Keratinocyte (primary cell): ENCODE measurements around the gene LDLRAD4. TPM values are rescaled to one million over a fixed set of nuclear protein-coding genes. Genes with fewer than 3 reads are reported as not detected.

Experiments used
- DNase-seq: peaks from one replicate; pipeline ENCODE4 v3.0.0-alpha.2; 2011; ENCODE audit warnings: low read depth, missing footprints, low spot score
- FAIRE-seq: peaks from 2 replicates; lab custom pipeline; 2011; peaks lifted over from hg19 to GRCh38; lab: Jason Lieb, UNC
- H2AFZ ChIP-seq: 2 replicates; pipeline ENCODE4 v1.6.0; 2012; ENCODE audit warnings: low read length, control low read depth, inconsistent platforms; ENCODE audit not compliant: control insufficient read depth
- H3K27ac ChIP-seq: 2 replicates; pipeline ENCODE4 v1.5.1; 2011; ENCODE audit warnings: low read length; ENCODE audit not compliant: control insufficient read depth, insufficient read depth
- H3K27me3 ChIP-seq: 3 replicates; pipeline ENCODE4 v1.6.0; 2011; ENCODE audit warnings: low read length; ENCODE audit not compliant: control insufficient read depth, insufficient read depth; ENCODE audit errors: extremely low read depth
- H3K36me3 ChIP-seq, 2 experiments: 2 replicates in 1 of 2; 3 replicates in 1 of 2; pipeline ENCODE4 v1.5.1; 2011; ENCODE audit warnings: low read length in 2 of 2, mild to moderate bottlenecking in 1 of 2; ENCODE audit not compliant: control insufficient read depth in 2 of 2, insufficient read depth in 2 of 2; ENCODE audit errors: extremely low read depth in 1 of 2
- H3K4me1 ChIP-seq: 3 replicates; pipeline ENCODE4 v1.5.1; 2011; ENCODE audit warnings: low read length; ENCODE audit not compliant: control insufficient read depth, insufficient read depth; ENCODE audit errors: extremely low read depth
- H3K4me2 ChIP-seq: 3 replicates; pipeline ENCODE4 v1.6.0; 2011; ENCODE audit warnings: low read depth, low read length; ENCODE audit not compliant: control insufficient read depth, insufficient read depth; ENCODE audit errors: extremely low read depth
- H3K4me3 ChIP-seq, 3 experiments: fragments of 200-600 bp in 1 of 3; sonication (generic) in 1 of 3; 2 replicates in 2 of 3; 3 replicates in 1 of 3; pipeline ENCODE4 v1.5.1; 2011 to 2016; ENCODE audit warnings: low read length in 3 of 3, mild to moderate bottlenecking in 3 of 3, control low read depth in 2 of 3, inconsistent platforms in 1 of 3, low read depth in 1 of 3, mixed read lengths in 1 of 3, mixed run types in 1 of 3, moderate library complexity in 1 of 3; ENCODE audit not compliant: control insufficient read depth in 2 of 3, insufficient read depth in 2 of 3; ENCODE audit errors: extremely low read depth in 1 of 3
- H3K79me2 ChIP-seq: 2 replicates; pipeline ENCODE4 v1.6.0; 2012; ENCODE audit warnings: low read length; ENCODE audit not compliant: control insufficient read depth, insufficient read depth
- H3K9ac ChIP-seq: 3 replicates; pipeline ENCODE4 v1.6.0; 2011; ENCODE audit warnings: low read length; ENCODE audit not compliant: control insufficient read depth, insufficient read depth; ENCODE audit errors: extremely low read depth
- H3K9me1 ChIP-seq: 3 replicates; pipeline ENCODE4 v1.6.0; 2011; ENCODE audit warnings: low read length; ENCODE audit not compliant: control insufficient read depth, insufficient read depth; ENCODE audit errors: extremely low read depth
- H3K9me3 ChIP-seq: 2 replicates; pipeline ENCODE4 v1.5.1; 2012; ENCODE audit warnings: low read depth, low read length; ENCODE audit not compliant: control insufficient read depth
- H4K20me1 ChIP-seq: 3 replicates; pipeline ENCODE4 v1.6.0; 2011; ENCODE audit warnings: low read length; ENCODE audit not compliant: control insufficient read depth, insufficient read depth; ENCODE audit errors: extremely low read depth
- CTCF ChIP-seq, 3 experiments: IDR thresholded peaks in 1 of 3; conservative IDR thresholded peaks in 1 of 3; optimal IDR thresholded peaks in 1 of 3; 2 replicates in 2 of 3; 3 replicates in 1 of 3; pipeline versions ENCODE3 to v1.5.1; 2011; ENCODE audit warnings: low read length in 3 of 3, mild to moderate bottlenecking in 3 of 3, moderate library complexity in 2 of 3, control low read depth in 1 of 3, inconsistent platforms in 1 of 3; ENCODE audit not compliant: insufficient read depth in 2 of 3; ENCODE audit errors: extremely low read depth in 1 of 3
- EZH2 ChIP-seq: IDR thresholded peaks from one replicate; pipeline ENCODE4 v1.6.1; 2012; ENCODE audit warnings: inconsistent platforms, mild to moderate bottlenecking, low read length, moderate library complexity
- dilution Hi-C: fragments of 300-500 bp; cut with MboI; formaldehyde crosslinking; loops from one replicate; pipeline ENCODE4 v1.7.0; 2020; ENCODE audit warnings: low sequenced_read_pairs; ENCODE audit not compliant: extremely low pct_ligation_motif_present
- polyA plus RNA-seq, 5 experiments: library from polyadenylated mRNA; depleted of rRNA in 3 of 5; stranded (reverse) in 3 of 5; stranded (forward) in 1 of 5; unstranded in 1 of 5; fragments of >200 nt; gene quantifications; 1 replicate in 1 of 5; 2 replicates in 3 of 5; 3 replicates in 1 of 5; pipeline versions ENCODE4 v1.2.1 to v1.2.3, GENCODE V29; 2011 to 2012; ENCODE audit warnings: missing spikeins in 2 of 5, low read depth in 1 of 5, low replicate concordance in 1 of 5

LDLRAD4 gene
- polyA plus RNA-seq, 1 donor (not counting 4 experiments of a cell fraction or from before 2014, with no cell fraction given) = not detected

GRCh38 chr18:13214609-13215008 is 4.0 kb upstream of the LDLRAD4 start:
- FAIRE-seq (no peak), DNase-seq (no peak)
- Histone ChIP-seq H4K20me1 (no peaks in the 10 kb centered on the region), H2AFZ (no peak overlapping the region), H3K9ac (no peak overlapping the region), H3K36me3 (no peaks in the 10 kb centered on the region), H3K4me3 (no peak overlapping the region), H3K4me1 (no peaks in the 10 kb centered on the region), H3K9me1 (no peaks in the 10 kb centered on the region), H3K9me3 (no peaks in the 10 kb centered on the region), H3K27me3 (peaks cover 45% of the 10 kb centered on the region), H3K27ac (no peak overlapping the region), H3K79me2 (no peaks in the 10 kb centered on the region), H3K4me2 (no peak overlapping the region)
- TF ChIP-seq EZH2 (no peak), CTCF (optimal IDR thresholded peaks at IDR 0.05 in 1 of 3, IDR thresholded peaks at IDR 0.05 in 1 of 3, conservative IDR thresholded peaks at IDR 0.05 in 1 of 3; ENCODE audit: extremely low read depth in 1 of 3, insufficient read depth in 2 of 3, low read length in 3 of 3) (no peak)
- dilution Hi-C loops = loop anchor here (25.0 kb wide), 1 partner anchor 423 kb away; no protein-coding TSS in a partner anchor

GRCh38 chr18:13216092-13216582 is 2.4 kb upstream of the LDLRAD4 start:
- Histone ChIP-seq H3K79me2 (no peaks in the 10 kb centered on the region), H3K27me3 (peaks cover 54% of the 10 kb centered on the region), H3K9me1 (no peaks in the 10 kb centered on the region), H3K4me2 (no peak overlapping the region), H3K9ac (no peak overlapping the region), H3K9me3 (no peaks in the 10 kb centered on the region), H3K36me3 (no peaks in the 10 kb centered on the region), H2AFZ (no peak overlapping the region), H3K4me3 (no peak overlapping the region), H3K4me1 (no peaks in the 10 kb centered on the region), H4K20me1 (no peaks in the 10 kb centered on the region), H3K27ac (no peak overlapping the region)
- FAIRE-seq = no peak
- dilution Hi-C loops = loop anchor here (25.0 kb wide), 1 partner anchor 421 kb away; no protein-coding TSS in a partner anchor
- TF ChIP-seq EZH2 (no peak), CTCF (optimal IDR thresholded peaks at IDR 0.05 in 1 of 3, IDR thresholded peaks at IDR 0.05 in 1 of 3, conservative IDR thresholded peaks at IDR 0.05 in 1 of 3; ENCODE audit: extremely low read depth in 1 of 3, insufficient read depth in 2 of 3, low read length in 3 of 3) (peak; percentile 40 to 87 (median 73))
- DNase-seq = no peak
